ENCODE results near the gene STRBP. TPM values are rescaled to one million over a fixed set of nuclear protein-coding genes. Genes with fewer than 3 reads are reported as not detected.

Gene STRBP
- total RNA-seq, 1 experiment from 2014 or later: 74.0 TPM

- no peak overlapping the region for H3K9ac ChIP-seq (ENCODE audit: extremely low read depth, insufficient read length, low read length)
- no peak overlapping the region for H3T11ph ChIP-seq (ENCODE audit: low read length)
- H4K8ac ChIP-seq (replicated peaks; ENCODE audit: insufficient read length, low read depth, low read length): no peak overlapping the region
- no peak overlapping the region for H2BK120ac ChIP-seq (ENCODE audit: low read depth, low read length, poor library complexity, severe bottlenecking)
- H4K91ac ChIP-seq (ENCODE audit: insufficient read length, low read depth, low read length): no peak overlapping the region
- no peak overlapping the region for H3K56ac ChIP-seq (ENCODE audit: insufficient read length, low read depth, low read length)
- no peak overlapping the region for H2AFZ ChIP-seq (ENCODE audit: low read length)
- H3K79me1 ChIP-seq (ENCODE audit: insufficient read depth, low read depth, low read length, poor library complexity, severe bottlenecking): no peaks in the 10 kb centered on the region
- Mint-ChIP-seq H3K27me3 (ENCODE audit: low read depth) (no peaks in the 10 kb centered on the region), H3K4me3 (no peak overlapping the region), H3K9me3 (peaks cover 0 to under 1% of the 10 kb centered on the region in 2 experiments; a peak in 1 of 5 replicates), H3K36me3 (ENCODE audit: insufficient read depth in 1 of 3, low read depth in 3 of 3) (peaks cover under 1 to 5% (median under 1%) of the 10 kb centered on the region in 3 experiments; a peak in 3 of 7 replicates), H3K4me1 (0 out of 4 replicates have a peak, but pooled peaks cover 0 to 1% of the 10 kb centered on the region in 2 experiments), H3K27ac (no peak overlapping the region)
- no peaks in the 10 kb centered on the region for H3K23me2 ChIP-seq (ENCODE audit: insufficient read length, low read depth, low read length, poor library complexity, severe bottlenecking)
- H3K4me1 ChIP-seq (ENCODE audit: insufficient read depth, low read length): peaks cover 3% of the 10 kb centered on the region; the same call in 1 of the 2 replicates
- H2BK12ac ChIP-seq (ENCODE audit: insufficient read length, low read depth, low read length): no peak overlapping the region
- no CpG with 5 or more reads among the region's 1 CpG for WGBS (ENCODE audit: extremely low coverage, insufficient read length, low lambda C conversion rate)
- no peak overlapping the region for H3K23ac ChIP-seq (ENCODE audit: insufficient read length, low read depth, low read length)
- no peaks in the 10 kb centered on the region for H3K27me3 ChIP-seq (ENCODE audit: insufficient read depth, low read length)
- no peak overlapping the region for H2BK5ac ChIP-seq (ENCODE audit: insufficient read length, low read length)
- H2BK20ac ChIP-seq (ENCODE audit: low read depth, low read length, poor library complexity, severe bottlenecking): no peak overlapping the region
- DNase-seq: no peak
- H3K18ac ChIP-seq (ENCODE audit: insufficient read length, low read depth, low read length): no peak overlapping the region
- no peak overlapping the region for H3K27ac ChIP-seq (ENCODE audit: insufficient read length, low read depth, low read length)
- no peak for TF ChIP-seq CTCF (conservative IDR thresholded peaks at IDR 0.05)
- H2BK15ac ChIP-seq (ENCODE audit: low read depth, low read length): no peak overlapping the region
- H3K14ac ChIP-seq (ENCODE audit: insufficient read depth, low read length): no peak overlapping the region
- no peak overlapping the region for H3K4me2 ChIP-seq (ENCODE audit: insufficient read depth, insufficient read length, low read length)
- H3K4ac ChIP-seq (ENCODE audit: low read depth, low read length): no peak overlapping the region
- no peak overlapping the region for H4K5ac ChIP-seq (ENCODE audit: insufficient read length, low read depth, low read length)
- no peak overlapping the region for H2AK5ac ChIP-seq (ENCODE audit: insufficient read length, low read length)
- H4K20me1 ChIP-seq (ENCODE audit: control insufficient read depth, insufficient read depth, insufficient read length): no peaks in the 10 kb centered on the region
- H3K9me3 ChIP-seq (ENCODE audit: control insufficient read depth, low read depth, low read length): no peaks in the 10 kb centered on the region
- no peaks in the 10 kb centered on the region for H3K79me2 ChIP-seq (ENCODE audit: insufficient read depth, low read length)
Observed at GRCh38 chr9:123194023-123194422, 74.4 kb downstream of the STRBP start.
